HG03439 (cell line): ENCODE results near the gene COL18A1.

Experiments
- ATAC-seq: cut with Tn5 transposase; IDR thresholded peaks from one replicate; pipeline ENCODE4 v1.9.1; 2021; ENCODE audit warnings: mild to moderate bottlenecking, moderate library complexity; ENCODE audit not compliant: unreplicated experiment

COL18A1 gene

DNA sequence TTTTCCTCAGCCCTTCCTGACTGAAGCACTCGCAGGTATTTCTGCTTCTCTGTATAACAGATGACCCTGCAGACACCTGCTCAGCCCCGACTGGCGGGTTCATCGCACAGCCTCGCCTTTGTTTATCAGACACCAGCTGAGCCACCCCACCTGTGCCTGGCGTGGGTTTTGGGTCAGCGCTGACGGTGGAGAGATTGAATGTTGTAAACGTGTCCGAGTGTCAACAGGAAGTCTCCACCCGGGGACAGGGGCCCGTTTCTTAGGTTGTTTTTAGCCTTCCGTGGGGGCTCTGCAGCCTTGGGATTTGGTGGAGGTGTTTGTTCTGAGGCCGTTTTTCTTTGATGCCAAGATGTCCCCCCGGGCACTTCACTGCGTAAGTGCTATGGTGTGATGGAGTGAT, 60.1 kb downstream of the COL18A1 start:
- ATAC-seq: no peak

DNA sequence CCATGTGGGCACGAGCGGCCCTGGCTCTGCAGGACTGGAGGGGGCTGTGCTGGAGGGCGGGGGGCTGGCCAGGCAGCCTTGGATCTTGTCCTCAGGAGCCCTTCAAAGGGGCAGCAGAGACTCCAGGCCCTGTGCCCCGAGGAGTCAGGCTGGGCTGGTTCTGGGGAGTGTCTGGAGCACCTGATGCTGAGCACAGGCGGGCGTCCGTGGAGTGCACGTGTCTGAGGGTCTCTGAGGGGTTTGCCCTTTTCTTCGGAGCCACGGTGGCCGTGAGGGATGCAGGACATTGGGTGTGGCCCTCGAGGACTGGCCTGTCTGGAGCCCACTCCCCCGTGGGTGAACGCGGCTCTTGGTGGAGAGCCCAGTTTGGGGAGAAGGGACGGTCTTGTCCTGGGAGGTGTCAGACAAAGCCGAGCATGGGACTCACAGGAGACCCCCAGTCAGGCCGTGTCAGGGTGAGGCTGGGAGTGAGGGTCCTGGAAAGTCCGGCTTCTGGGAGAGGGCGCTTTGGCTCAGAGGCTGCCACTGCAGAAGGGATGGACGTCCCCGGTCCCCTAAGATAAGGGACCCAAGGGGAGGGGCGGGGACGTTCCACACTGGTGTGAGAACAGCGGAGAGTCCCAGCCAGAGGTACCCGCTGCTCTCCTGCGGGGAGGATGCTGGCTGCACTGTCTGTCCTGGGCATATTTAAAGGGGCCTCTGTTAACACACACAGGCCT, 60.8 kb downstream of the COL18A1 start:
- no peak for ATAC-seq

DNA sequence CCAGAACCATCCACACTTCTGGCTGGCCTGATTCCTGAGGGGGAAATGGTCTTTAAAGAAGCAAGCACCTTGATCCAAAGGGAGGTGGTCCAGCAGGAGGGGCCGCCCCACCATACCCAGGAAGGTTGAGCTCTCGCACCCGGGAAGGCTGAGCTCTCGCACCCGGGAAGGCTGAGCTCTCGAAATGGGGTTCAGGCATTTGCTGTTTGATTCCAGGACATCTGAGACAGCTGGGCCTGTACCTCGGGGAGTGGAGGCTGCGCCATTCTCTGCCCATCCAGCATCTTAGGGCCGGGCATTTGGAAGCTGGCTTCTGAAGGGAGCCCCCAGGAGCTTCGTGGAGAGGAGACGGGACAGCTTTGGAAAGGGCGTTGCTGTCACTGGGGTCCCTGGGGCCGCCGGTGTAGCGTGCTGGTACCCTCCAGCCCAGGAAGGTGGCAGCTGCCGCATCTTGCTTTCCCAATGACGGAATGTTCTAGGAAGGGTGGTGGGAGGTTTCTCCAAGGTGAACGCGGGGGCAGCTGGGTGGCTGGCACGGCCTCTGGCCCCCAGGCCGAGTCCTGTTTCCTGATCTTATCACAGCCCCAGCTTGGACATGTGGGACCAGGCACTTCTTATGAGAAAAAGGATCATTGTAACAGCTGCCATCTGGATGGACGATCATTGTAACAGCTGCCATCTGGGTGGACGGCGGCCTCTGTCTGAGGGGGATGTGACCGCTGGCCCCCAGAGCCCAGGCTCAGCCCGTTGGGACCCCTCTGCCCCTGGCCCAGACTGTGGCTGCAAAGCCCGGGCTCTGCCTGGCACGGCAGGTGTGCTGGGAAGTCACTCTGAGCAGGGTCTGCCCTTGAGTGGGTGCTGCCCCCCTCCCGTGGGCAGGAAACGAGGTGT, 61.6 kb downstream of the COL18A1 start:
- ATAC-seq: no peak

DNA sequence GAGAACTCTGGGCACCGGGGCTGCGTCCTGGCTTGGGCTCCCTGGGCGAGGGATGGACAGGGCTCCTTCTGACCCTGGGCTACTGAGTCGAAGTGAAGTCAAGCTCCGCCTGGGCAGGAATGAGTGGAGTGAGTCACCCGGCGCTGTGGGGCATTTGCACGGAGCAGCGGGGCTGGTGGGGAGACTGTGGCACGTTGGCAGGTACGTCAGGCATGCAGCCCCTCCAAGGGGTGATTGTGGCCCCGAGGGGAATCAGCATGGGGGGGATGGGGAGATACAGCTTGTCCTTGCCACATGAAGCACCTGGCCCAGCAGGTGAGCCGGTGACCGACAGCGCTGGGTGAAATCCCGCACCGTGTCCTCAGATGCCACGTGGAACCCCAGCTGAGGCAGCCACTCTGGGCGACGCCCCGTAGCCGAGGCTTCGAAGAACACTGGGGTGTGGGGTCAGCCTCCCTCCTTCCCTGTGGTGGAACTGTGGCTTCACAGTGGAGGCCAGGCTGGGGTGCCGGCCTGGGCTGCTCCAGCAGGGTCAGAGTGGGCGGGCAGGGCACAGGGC, 62.3 kb downstream of the COL18A1 start:
- no peak for ATAC-seq

DNA sequence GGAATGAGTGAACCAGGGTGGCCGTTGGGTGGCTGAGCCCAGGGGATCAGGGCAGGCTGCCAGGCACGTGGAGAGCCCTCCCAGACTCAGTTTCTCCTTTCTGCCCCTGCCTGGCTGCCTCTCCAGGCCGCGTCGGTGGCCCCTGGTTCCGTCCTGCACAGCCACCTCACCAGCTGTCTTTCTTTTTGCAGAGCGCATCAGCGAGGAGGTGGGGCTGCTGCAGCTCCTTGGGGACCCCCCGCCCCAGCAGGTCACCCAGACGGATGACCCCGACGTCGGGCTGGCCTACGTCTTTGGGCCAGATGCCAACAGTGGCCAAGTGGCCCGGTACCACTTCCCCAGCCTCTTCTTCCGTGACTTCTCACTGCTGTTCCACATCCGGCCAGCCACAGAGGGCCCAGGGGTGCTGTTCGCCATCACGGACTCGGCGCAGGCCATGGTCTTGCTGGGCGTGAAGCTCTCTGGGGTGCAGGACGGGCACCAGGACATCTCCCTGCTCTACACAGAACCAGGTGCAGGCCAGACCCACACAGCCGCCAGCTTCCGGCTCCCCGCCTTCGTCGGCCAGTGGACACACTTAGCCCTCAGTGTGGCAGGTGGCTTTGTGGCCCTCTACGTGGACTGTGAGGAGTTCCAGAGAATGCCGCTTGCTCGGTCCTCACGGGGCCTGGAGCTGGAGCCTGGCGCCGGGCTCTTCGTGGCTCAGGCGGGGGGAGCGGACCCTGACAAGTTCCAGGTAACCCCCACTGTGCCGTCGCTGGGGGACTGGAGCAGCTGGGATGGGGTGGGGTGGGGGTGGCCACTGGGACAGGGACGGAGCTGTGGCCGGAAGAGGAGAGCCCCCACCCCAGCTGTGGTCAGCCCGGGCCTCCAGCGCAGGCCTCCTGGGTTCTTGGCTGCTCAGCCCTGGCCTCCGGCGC, 63.3 kb downstream of the COL18A1 start:
- no peak for ATAC-seq

DNA sequence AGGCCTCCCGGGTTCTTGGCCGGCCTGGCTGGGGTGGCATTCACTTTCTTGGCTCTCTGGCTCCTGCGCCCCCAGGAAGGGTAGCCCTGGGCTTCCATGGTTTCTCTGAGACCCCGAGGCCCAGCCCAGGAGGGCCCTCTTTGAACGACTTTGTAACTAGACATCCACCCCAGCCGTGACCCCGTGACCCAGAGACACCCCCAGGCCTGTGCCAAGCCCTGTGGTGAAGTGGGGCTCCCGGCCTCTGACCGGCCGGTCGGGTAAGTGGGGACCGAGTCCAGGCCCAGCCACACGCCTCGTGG, 64.0 kb downstream of the COL18A1 start:
- ATAC-seq: no peak

DNA sequence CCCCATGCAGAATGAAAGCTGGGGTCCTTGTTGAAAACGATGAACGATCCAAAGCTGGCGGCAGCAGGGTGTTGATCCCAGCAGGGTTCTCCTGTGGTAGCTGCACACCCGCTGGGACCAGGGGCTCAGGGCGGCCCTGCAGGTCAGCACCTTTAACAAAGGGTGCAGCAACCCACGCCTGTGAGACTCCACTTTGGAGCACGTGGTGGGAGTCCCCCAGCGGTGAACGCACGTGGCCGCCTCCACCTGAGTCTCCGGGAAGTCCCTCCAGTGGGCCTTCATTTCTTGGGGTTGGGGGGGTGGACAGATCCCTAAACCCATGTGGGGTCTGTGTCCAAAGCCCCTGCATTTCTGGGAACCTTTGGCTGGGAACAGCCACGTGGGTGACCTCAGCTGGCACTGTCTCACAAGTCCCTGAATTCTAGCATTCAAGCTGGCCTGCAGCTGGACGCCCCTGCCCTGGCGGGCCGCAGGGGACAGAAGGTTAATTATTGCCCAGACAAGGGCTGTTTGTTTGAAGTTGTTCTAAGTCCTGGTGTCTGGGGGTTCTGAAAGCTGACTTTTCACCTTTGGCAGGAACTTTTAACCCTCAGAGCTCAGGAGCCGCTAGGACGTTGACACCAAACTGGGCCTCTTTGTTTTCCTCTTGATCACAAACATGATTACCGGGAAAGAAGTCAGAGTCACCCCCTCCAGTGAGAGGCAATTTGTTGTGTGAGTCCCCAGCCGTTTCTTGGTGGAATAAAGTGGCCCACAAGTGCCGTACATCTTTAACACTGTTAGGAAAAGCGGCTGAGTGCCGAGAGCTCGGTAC, 64.5 kb downstream of the COL18A1 start:
- ATAC-seq: no peak

DNA sequence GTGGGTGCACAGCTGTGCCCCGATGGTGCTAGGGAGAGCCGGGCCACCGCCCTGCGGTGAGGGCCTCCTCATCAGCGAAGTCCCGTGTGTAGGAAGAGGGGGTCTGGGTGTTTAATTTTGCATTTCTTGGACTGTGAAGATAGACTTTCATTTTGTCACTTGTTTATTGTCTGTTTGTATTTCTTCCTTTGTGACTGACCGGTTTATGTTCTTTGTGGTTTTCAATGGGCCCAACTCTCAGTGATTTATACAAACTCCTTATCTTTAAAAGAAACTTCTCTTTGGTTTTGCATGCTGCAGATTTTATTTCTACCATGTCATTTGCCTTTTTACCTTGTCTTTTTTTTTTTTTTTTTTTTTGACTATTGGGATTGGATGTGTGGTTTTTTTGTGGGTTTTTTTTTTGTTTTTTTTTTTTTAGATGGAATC, 65.1 kb downstream of the COL18A1 start:
- no peak for ATAC-seq

DNA sequence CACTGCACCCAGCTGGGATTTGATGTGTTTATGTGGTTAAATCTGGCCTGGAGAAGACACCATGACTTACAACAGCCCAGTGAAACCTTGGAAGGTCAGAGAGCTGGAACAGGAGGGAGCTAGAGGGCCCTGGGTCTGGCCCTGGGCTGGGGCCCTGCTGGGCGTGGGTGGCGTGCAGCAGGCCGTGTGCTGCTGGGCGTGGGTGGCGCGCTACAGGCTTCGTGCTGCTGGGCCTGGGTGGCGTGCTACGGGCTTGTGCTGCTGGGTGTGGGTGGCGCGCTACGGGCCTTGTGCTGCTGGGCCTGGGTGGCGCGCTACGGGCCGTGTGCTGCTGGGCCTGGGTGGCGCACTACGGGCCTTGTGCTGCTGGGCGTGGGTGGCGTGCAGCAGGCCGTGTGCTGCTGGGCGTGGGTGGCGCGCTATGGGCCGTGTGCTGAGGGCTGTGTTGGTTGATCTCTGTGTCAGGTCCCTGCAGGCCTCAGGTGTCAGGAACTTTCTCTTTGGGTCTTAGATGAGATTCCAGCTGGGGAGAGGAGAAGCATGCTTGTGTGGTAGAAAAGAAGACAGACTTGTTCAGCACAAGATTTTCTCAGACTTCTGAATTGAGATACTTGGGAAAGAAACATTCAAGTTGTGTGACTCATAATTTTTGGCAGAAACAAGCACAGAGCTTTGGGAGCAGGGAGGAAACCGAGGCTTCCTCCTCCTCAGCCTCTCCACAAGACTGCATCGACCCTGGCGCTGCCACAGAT, 66.0 kb downstream of the COL18A1 start:
- no peak for ATAC-seq

DNA sequence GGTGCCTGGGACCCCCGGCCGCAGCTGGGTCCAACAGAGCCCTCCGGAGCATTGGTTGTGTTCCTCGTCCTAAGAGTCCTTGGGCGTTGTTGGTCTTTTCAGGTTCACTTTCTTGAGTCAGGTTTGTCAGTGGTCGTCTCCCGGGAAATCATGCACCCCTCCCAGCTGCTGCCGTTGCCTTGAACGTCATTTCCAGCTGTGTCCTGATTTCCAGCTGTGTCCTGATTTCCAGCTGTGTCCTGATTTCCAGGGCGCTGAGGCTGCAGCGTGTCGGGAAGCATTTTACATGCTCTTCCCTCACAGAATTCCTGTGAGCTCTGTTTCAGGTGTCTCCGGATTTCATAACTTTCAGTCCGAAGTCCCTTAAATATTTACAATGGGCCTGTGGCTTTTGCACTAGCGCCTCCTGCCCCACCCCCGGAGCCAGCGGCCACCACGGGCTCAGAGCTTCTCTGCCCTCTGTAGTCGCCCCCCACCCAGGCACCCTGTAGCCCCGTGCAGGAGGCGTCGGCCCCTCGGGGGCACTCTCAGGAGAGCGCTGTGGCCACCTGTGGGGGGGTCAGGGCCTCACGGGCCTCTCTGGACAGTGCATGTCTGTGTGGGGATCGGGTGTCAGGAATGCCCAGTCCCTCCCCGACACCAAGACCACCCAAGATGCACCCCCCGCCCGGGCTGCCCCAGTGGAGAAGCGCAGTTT, 66.7 kb downstream of the COL18A1 start:
- no peak for ATAC-seq

DNA sequence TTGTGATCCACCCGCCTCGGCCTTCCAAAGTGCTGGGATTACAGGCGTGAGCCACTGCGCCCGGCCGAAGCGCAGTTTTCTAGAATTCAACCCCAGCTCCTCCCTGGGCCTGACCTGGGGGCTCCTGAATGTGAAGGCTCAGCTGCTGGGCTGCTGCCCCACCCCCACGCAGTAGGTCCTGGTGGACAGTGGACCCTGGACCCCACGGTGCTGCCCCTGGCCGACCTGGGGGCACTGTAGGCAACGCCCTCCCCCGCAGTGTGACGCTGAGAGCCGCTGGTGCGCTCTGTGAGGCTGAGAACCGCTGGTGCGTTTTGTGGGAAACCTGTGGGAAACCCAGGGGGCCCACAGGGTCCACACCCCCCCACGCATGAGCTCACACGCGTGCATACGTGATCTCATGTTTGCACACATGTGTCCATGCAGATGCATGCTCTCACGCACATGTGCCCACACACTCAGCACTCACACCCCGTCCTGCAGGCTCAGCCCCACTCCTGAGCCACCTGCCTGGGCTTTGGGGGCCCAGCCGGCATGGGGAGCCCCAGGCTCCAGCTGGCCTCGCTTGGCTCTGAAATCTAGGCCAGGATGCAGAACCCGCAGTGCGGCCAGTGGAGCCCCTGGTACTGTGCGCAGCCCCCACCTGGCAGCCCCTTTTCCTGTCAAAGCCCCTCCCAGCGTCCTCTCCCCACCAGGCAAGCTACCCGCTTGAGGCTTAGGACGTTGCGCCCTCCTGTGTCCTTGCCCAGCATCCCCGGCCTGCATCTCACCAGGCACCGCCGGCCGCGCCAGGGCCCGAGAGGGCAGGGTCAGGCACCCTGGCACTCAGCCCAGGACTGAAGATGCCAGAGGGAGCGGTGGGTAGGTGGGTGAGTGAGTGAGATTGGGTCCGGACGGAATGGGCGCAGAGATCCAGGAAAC, 67.7 kb downstream of the COL18A1 start:
- ATAC-seq: no peak

DNA sequence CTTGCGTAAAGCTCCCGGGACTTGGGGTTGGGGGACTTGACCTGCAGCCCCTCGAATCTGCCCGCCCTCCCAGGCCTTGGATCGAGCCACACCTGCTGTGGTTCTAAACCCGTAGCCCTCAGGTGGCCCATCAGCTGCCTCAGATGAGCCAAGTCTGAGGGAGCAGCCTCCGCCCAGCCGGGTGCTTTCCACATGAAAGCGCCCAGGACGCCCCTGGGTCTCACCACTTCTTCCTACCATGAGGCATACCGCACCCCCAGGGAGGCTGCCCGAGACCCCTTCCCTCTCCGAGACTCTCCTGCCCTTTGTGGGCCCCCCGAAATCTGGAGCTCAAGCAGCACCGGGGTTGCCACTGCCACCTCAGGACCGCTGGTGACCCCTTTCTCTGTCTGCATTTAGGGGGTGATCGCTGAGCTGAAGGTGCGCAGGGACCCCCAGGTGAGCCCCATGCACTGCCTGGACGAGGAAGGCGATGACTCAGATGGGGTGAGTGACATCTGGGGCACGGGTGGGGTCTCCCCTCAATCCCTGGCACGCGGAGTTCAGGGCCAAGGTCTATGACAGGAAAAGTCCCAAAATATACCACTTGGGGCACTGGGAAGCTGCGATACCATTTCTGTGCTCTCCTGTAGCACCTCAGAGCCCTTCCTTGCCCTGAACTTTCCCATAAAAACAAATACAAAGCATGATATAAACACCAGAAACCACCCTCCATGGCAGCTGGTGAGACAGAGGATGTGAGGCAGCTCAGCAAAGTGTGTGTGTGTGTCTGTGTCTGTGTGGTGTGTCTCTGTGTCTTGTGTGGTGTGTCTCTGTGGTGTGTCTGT, 68.7 kb downstream of the COL18A1 start:
- no peak for ATAC-seq

DNA sequence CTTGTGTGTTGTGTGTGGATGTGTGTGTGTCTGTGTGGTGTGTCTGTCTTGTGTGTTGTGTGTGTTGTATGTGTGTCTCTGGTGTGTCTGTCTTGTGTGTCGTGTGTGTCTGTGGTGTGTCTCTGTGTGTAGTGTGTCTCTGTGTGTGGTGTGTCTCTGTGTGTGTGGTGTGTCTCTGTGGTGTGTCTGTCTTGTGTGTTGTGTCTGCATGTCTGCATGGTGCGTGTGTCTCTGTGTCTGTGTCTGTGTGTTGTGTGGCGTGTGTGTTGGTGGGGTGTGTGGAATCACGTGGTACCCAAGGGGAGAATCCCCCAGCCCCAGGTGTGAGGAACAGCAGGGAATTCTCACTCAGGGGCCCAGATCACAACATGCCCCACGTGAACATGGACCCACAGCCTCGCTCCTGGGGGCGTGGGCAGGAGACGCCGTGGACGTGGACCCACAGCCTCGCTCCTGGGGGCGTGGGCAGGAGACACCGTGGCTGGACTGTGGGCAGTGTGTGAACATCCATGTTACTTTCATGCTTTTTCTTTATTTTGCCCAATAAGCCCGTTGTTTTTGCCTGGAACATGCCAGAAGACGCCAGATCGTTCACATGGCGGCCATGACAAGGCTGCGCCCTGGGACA, 69.5 kb downstream of the COL18A1 start:
- ATAC-seq: no peak

DNA sequence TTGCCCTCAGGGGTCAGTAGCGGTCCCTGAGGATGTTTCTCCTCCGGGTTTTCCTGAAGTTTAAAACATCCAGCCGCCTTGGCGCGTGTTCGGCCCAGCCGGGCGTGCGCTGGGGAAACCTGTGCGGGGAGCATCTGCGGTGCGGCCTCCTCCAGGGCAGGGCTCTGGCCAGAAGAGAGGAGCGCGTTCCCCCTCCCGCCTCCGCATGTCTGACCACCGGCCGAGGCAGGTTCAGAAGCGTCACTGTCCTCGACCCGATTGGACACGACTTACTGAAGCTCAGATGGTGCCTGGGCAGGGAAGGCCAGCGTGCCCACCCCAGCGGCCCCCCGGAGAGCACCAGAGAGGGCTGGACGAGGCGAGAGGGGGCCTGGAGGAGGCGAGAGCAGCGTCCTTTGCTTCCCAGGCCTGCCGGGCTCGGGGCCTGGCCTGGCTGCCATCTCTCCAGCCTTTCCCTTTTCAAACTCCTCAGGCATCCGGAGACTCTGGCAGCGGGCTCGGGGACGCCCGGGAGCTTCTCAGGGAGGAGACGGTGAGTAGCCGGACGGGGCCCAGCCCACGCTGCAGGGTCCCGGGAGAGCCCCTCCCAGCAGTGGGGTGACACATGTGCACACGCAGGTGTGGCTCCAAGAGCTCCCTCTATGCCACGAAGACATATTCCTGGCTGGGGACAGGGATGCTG, 70.2 kb downstream of the COL18A1 start:
- ATAC-seq: no peak

DNA sequence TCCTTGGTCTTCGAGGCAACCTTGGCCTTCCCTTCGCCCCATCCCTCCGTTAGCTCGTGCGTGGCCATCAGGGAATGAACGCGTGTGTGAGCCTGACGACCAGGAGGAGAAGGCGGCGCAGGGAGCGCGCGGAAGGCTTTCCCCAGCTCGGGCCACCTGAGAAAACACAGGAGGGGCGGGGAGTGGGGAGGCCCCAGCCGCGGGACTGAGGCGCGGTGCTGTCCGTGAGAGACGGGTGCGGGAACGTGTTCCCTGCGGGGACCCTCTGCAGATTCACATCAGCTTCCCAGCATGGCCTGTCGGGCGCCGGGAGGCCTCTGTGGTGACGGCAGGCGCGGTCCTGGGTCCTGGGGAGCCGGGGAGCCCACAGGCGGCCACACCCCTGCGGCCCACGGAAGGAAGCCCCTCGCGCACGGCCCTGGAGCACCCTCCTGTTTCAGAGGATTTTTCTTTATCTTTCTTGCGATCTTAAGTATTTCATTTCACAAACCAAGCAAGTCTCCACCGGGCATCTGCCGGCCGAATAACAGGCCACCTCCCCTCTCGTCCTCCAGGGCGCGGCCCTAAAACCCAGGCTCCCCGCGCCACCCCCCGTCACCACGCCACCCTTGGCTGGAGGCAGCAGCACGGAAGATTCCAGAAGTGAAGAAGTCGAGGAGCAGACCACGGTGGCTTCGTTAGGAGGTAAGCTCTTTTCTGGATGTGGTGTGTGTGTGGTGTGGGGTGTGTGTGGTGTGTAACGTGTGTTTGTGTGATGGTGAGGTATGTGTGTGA, 71.0 kb downstream of the COL18A1 start:
- no peak for ATAC-seq
